HG02678 (cell line): ENCODE data around the gene TMEM138.
"Not testable (repeated sequence)": the region's sequence is repeated elsewhere in the genome, so short reads cannot be mapped to it uniquely, and the experiment has no call there.

Experiments
- ATAC-seq: cut with Tn5 transposase; IDR thresholded peaks from one replicate; pipeline ENCODE4 v1.9.1; 2021; ENCODE audit warnings: mild to moderate bottlenecking, moderate library complexity; ENCODE audit not compliant: unreplicated experiment

The TMEM138 gene

GRCh38 chr11:61362542-61362875 lies 335 bp downstream of the TMEM138 start:
- ATAC-seq: no peak

DNA sequence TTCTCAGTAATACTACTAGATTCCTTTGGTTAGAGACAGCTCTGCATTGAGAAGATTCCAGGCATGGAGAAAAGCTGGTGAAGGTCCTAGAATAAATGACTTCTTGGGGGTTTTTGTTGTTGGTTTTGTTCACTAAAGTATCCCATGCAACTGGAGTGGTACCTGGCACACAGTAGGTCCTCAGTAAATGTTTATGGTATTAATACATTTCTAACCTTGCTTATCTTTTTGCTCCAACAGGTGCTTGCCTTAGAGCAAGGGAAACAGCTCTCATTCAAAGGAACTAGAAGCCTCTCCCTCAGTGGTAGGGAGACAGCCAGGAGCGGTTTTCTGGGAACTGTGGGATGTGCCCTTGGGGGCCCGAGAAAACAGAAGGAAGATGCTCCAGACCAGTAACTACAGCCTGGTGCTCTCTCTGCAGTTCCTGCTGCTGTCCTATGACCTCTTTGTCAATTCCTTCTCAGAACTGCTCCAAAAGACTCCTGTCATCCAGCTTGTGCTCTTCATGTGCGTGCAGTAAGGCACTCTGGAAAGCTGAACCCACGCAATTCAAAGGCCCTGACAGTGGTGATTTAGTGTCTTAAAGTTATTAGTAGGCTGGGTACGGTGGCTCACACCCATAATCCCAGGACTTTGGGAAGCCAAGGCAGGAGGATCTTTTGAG lies 2.0 kb downstream of the TMEM138 start:
- ATAC-seq: no peak

DNA sequence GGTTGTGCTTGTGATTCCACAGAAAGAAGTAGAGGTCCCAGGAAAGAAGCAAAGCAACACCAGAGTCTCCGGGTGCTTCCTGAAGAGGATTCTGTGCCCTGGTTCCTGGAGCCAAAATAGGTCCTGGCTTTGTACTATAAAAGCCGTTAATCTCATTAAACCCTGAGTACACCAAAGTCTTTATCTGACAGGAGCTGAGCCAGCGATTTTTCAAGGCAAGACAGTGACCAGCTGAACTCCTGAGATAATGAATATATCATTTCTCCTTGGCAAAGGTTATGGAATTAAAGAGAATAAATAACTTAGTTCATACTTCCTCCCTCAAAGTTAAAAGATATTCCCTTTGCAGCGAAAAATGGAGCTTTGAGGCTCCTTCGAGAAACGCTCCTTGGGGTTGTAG lies 5.2 kb downstream of the TMEM138 start:
- no peak for ATAC-seq

- no peak for ATAC-seq
Observed at GRCh38 chr11:61368646-61369045, 6.5 kb downstream of the TMEM138 start.

DNA sequence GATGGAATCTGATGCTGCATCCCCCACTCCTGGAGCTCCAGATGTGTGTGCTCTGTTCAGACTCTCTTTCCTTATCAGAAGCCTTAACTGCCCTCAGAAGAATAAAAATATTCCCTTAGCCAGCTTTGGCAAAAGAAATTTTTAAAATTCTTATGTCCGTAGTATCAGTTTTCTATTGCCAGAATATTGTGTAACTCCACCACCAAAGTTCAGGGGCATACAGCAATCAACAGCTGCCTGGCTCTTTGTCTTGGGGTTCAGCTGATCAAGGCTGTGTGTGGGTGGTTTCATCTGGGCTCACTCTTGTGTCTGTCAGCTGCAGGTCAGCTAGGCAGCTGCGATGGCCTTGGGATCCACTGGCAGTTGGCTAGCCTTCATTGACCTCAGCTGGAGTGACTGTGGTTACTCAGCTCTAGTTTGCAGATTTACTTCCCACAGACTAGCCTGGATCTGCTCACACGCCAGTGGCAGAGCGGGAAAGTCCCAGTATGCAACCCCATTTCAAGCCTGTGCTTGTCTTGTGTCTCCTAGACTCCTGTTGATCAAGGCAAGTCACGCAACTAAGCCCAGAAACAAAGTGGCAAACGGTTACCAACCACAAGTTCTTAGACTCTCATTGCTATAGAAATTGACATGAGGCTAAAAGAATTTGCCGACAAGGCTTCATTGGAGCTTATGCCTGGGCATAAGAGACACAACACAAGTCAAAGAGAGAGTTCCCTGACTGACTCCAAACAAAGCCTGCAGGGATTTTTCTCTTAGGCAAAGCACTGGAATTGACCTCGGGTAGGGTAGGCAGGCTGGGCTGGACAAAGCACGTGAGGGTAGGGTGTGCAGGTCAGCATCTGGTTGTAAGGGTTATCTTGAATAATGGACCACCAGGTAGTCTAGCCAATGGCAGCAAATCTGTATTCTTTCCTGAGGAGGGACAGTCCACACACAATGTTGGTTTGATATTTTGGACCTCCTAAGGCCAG lies 7.5 kb downstream of the TMEM138 start:
- no peak for ATAC-seq

DNA sequence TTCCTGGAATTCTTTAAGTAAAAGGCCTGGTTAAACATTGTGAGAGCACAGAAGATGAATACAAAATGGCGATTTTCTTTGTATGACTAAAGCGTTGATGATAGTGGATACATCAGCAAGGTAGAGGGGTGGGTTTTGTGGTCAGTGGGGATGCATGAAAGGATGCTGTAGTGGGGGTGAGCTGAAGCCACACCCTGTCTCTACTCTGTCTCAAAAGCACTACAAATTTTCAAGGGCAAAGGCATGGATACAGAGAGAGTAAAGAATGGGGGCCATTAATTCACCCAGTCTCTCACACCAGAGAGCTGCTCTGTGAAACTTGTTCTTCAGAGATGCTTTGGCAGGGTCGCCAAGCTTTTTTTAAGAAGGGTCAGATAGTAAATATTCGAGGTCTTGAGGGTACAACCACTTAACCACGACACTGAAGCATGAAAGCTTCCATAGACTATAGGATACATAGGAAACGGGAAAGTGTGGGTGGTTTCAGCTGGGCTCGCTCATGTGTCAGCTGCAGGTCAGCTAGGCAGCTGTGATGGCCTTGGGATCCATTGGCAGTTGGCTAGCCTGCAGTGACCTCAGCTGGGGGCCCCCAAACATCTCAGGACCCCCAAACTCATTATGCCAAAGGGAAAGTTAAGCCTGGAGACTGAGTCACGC lies 8.3 kb downstream of the TMEM138 start:
- no peak for ATAC-seq

DNA sequence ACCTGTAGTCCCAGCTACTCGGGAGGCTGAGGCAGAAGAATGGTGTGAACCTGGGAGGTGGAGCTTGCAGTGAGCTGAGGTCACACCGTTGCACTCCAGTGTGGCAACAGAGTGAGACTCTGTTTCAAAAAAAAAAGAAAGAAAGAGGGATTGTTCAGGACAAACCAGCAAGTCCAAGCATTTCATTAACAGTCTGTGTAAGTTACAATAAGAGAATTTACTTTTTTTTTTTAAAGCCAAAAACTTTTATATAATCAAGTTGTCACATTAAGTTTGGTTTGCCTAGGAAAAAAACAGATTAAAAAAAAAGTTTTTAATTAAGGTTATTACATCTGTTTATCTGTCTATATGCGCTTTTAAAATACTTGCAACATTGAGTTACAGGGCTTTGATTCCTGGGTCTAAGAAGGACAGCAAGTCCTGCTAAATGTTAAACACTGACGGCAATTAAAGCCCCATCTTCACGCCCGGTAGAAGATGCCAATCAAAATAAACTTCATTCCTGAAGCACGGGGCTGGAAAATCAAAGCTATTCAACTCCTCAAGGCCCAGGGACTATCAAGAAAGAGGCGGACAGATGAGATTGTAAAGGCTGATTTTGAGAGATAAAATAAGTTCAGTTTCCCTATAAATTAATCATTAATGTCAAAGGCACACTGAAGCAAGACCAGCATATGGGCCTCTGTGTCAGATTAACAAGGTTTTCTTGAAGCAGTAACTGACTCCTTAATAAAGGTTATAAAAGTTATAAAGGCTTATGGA lies 10.7 kb downstream of the TMEM138 start:
- ATAC-seq: no peak

DNA sequence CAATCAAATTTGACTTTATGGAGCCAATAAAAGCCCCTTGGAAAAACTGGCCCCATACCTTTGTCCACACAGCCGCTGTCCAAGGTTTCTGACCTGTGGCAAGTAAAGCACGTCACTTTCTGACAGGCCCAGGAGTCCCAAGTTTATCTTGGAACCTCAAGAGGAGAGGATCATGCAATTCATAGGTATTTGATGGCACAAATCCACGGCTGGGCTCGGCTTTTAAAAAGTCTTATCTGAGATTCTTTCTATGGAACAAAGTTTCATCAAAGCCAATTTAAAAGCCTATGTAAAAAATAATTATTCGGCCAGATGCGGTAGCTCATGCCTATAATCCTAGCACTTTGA lies 13.6 kb downstream of the TMEM138 start:
- no peak for ATAC-seq

GRCh38 chr11:61377461-61378160 lies 15.4 kb downstream of the TMEM138 start:
- no peak for ATAC-seq

GRCh38 chr11:61378713-61379313 lies 16.6 kb downstream of the TMEM138 start:
- ATAC-seq: no peak

- no peak for ATAC-seq
Observed at GRCh38 chr11:61380884-61381283, 18.7 kb downstream of the TMEM138 start.

DNA sequence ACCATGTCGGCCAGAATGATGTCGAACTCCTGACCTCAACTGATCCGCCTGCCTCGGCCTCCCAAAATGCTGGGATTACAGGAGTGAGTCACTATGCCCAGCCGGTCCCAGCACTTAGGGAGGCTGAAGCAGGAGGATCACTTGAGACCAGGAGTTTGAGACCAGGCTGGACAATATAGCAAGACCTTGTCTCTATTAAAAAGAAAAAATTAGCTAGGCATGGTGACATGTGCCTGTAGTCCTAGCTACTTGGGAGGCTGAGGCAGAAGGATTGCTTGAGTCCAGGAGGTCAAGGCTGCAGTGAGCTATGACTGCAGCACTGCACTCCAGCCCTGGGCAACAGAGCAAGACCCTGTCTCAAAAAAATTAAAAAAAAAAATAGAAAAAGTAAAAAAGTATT lies 21.7 kb downstream of the TMEM138 start:
- ATAC-seq: not testable (repeated sequence)

- ATAC-seq: no peak
Observed at GRCh38 chr11:61384271-61385242, 22.4 kb downstream of the TMEM138 start.

GRCh38 chr11:61390161-61390560 lies 28.0 kb downstream of the TMEM138 start:
- no peak for ATAC-seq

GRCh38 chr11:61392981-61393595 lies 30.9 kb downstream of the TMEM138 start:
- ATAC-seq: no peak

- ATAC-seq: no peak
Observed at GRCh38 chr11:61401173-61401572, 39.0 kb downstream of the TMEM138 start.

DNA sequence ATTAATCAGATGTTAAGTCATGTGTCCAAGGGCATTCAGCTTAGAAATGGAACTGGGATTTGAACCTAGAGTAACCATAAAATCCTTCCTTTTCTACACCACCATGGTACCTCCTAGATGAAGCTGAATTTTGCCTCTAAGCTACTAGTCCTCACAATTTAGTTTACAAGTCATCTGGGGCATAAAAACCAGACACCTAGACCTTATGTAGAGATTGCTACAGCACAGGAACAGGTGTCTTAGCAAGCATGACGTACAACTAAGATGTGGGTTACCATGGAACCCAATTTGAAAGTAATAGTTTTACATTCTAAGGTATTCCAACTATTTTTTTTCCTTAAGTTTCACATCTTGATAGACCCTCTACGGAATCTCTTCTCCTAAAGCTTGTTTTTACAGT lies 39.4 kb downstream of the TMEM138 start:
- ATAC-seq: no peak

DNA sequence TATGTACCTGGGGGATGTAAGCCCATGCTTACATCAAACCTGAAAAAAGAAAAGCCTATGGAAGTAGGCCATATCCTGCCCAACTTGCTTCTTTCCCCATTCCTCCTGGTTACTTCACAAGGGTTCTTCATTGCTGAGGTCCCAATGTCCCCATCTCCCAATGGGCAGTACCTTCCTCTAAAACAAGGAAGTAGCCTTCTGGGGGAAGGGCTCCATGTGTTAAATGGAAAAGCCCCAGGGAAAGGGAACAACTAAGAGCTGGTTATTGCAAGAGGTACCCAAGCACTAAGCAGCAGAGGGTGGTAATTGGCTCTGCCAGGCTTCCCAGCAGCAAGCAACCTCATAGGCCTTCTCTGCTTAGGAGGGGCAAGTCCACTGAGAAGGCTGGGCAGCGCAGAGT lies 41.5 kb downstream of the TMEM138 start:
- no peak for ATAC-seq

DNA sequence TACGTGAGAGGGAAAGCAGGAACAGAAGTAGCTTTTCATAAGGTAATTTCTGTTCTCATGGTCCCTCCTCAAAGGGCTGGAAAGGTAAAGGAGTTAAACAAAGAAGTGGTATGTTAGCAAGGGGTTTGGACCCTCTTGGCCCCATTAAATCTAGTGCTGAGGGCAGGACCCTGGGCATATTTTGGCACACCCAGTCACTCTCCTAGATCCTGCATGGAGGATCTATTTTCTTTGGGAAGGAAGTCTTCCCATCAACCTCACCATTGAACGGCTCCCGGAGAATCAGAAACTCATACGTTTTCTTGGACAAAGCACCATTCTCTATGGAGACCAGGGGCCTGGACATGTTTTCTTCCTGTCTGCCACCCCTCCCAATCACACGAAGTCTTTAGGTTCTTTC lies 41.9 kb downstream of the TMEM138 start:
- no peak for ATAC-seq
